GM12878 (cell line): ENCODE results near the gene MB. TPM values are rescaled to one million over a fixed set of nuclear protein-coding genes. Genes with fewer than 3 reads are reported as not detected.

Source experiments
- ATAC-seq: fragments of 200-7000 bp; cut with Tn5 transposase; 3 replicates; pipeline ENCODE4 v1.9.1; 2020; ENCODE audit warnings: mild to moderate bottlenecking, moderate library complexity
- BruUV-seq: library from RNA; stranded (reverse); fragments of 400-500 nt; replicated peaks from 2 replicates; lab custom pipeline; 2021; lab: Mats Ljungman, UMichigan
- CTCF ChIA-PET: fragments of 300-600 bp; sonication (Branson Sonifier 250); formaldehyde crosslinking; extraction: SDS; loops from one replicate; lab custom pipeline; 2021; ENCODE audit warnings: inconsistent platforms; lab: Yijun Ruan, JAX
- POLR2A ChIA-PET: fragments of 350-600 bp; formaldehyde crosslinking; extraction: SDS; loops from one replicate; lab custom pipeline; 2021; ENCODE audit warnings: inconsistent platforms; lab: Charles Lee
- RAD21 ChIA-PET: fragments of 300-600 bp; sonication (Branson Sonifier 250); formaldehyde crosslinking; loops from one replicate; lab custom pipeline; 2023; ENCODE audit warnings: antibody characterized with exemption; ENCODE audit not compliant: unreplicated experiment; lab: Charles Lee
- SMC1A ChIA-PET: fragments of 300-600 bp; sonication (Branson Sonifier 250); formaldehyde crosslinking; loops from one replicate; lab custom pipeline; 2023; ENCODE audit not compliant: unreplicated experiment, uncharacterized antibody; lab: Charles Lee
- DNase-seq: peaks from one replicate; pipeline ENCODE4 v3.0.0-alpha.2; 2011; ENCODE audit warnings: low read depth, low spot score
- FAIRE-seq: peaks from 3 replicates; lab custom pipeline; 2011; peaks lifted over from hg19 to GRCh38; lab: Jason Lieb, UNC
- H2AFZ ChIP-seq: 2 replicates; pipeline ENCODE4 v1.6.0; 2011; ENCODE audit warnings: low read depth, low read length, control low read depth; ENCODE audit not compliant: control insufficient read depth
- H3K27ac ChIP-seq: 2 replicates; pipeline ENCODE4 v1.5.1; 2011; ENCODE audit warnings: control low read depth; ENCODE audit not compliant: control insufficient read depth, insufficient read depth
- H3K27me3 ChIP-seq, 2 experiments: replicated peaks in 1 of 2; 2 replicates each; pipeline versions ENCODE4 v1.6.0 to v1.6.1; 2011; ENCODE audit warnings: low read length in 1 of 2; ENCODE audit not compliant: control insufficient read depth in 2 of 2, insufficient read depth in 2 of 2
- H3K36me3 ChIP-seq, 2 experiments: 2 replicates each; pipeline ENCODE4 v1.5.1; 2011; ENCODE audit warnings: low read length in 1 of 2; ENCODE audit not compliant: control insufficient read depth in 2 of 2, insufficient read depth in 2 of 2
- H3K4me1 ChIP-seq: 2 replicates; pipeline ENCODE4 v1.6.1; 2011; ENCODE audit warnings: mild to moderate bottlenecking, low read length, moderate library complexity, mixed read lengths; ENCODE audit not compliant: control insufficient read depth, insufficient read depth
- H3K4me2 ChIP-seq: 2 replicates; pipeline ENCODE4 v1.6.0; 2011; ENCODE audit warnings: control low read depth; ENCODE audit not compliant: control insufficient read depth, insufficient read depth
- H3K4me3 ChIP-seq: fragments of 200-600 bp; sonication (generic); 2 replicates; pipeline ENCODE4 v1.5.1; 2016
- H3K79me2 ChIP-seq: 2 replicates; pipeline ENCODE4 v1.6.0; 2011; ENCODE audit warnings: low read length; ENCODE audit not compliant: control insufficient read depth, insufficient read depth
- H3K9ac ChIP-seq: 2 replicates; pipeline ENCODE4 v1.8.0; 2011; ENCODE audit warnings: low read length, control low read depth, mixed read lengths; ENCODE audit not compliant: control insufficient read depth, insufficient read depth
- H3K9me3 ChIP-seq: replicated peaks from 3 replicates; pipeline ENCODE4 v1.5.1; 2011; ENCODE audit warnings: mild to moderate bottlenecking, low read length; ENCODE audit not compliant: control insufficient read depth, insufficient read depth
- H4K20me1 ChIP-seq: 2 replicates; pipeline ENCODE4 v1.6.0; 2011; ENCODE audit not compliant: control insufficient read depth, insufficient read depth
- CUX1 ChIP-seq: IDR thresholded peaks from 2 replicates; pipeline ENCODE4 v1.6.1; 2012; ENCODE audit warnings: improper control_type of control experiment, low read depth, low read length; ENCODE audit not compliant: insufficient replicate concordance
- E2F8 ChIP-seq: fragments of 450-650 bp; IDR thresholded peaks from 2 replicates; pipeline ENCODE4 v1.6.1; 2018; ENCODE audit warnings: mild to moderate bottlenecking, low read depth, moderate library complexity; ENCODE audit not compliant: partially characterized antibody
- ESRRA ChIP-seq: IDR thresholded peaks from 2 replicates; pipeline ENCODE4 v1.6.1; 2012; ENCODE audit warnings: mild to moderate bottlenecking, low read length, improper control_type of control experiment
- MAX ChIP-seq: IDR thresholded peaks from 2 replicates; pipeline ENCODE4 v1.6.1; 2012; ENCODE audit warnings: low read depth, low read length, improper control_type of control experiment
- MEF2B ChIP-seq: fragments of 450-650 bp; IDR thresholded peaks from 2 replicates; pipeline ENCODE4 v1.6.1; 2018; ENCODE audit warnings: mild to moderate bottlenecking, moderate library complexity; ENCODE audit not compliant: partially characterized antibody, poor library complexity, severe bottlenecking
- MTA3 ChIP-seq: IDR thresholded peaks from 2 replicates; pipeline ENCODE4 v1.6.1; 2012; ENCODE audit warnings: low read length, inconsistent platforms, borderline replicate concordance
- NFYA ChIP-seq: IDR thresholded peaks from 2 replicates; pipeline ENCODE4 v1.6.1; 2011; ENCODE audit warnings: low read depth, mild to moderate bottlenecking, low read length, improper control_type of control experiment, borderline replicate concordance
- RB1 ChIP-seq: fragments of 450-650 bp; formaldehyde crosslinking; IDR thresholded peaks from 2 replicates; pipeline ENCODE4 v1.6.1; 2017; ENCODE audit warnings: mild to moderate bottlenecking, borderline replicate concordance
- SPI1 ChIP-seq: IDR thresholded peaks from 2 replicates; pipeline ENCODE4 v1.6.1; 2011; ENCODE audit warnings: low read depth, mild to moderate bottlenecking, low read length, moderate library complexity, borderline replicate concordance; ENCODE audit not compliant: insufficient read depth
- TCF3 ChIP-seq: IDR thresholded peaks from 2 replicates; pipeline ENCODE4 v1.6.1; 2012; ENCODE audit warnings: low read depth, mild to moderate bottlenecking, low read length, borderline replicate concordance; ENCODE audit not compliant: insufficient read depth
- ZNF274 ChIP-seq: IDR thresholded peaks from one replicate; pipeline ENCODE4 v1.8.0; 2011; ENCODE audit not compliant: insufficient read length, insufficient read depth
- WGBS: methylation state at CpG from one replicate; pipeline ENCODE4 v1.1.6; 2016; ENCODE audit warnings: low lambda C conversion rate; ENCODE audit not compliant: insufficient replicate concordance, insufficient coverage; ENCODE audit errors: missing lambda C conversion rate; 5-methylcytosine and 5-hydroxymethylcytosine counted together
- in situ Hi-C: fragments of 300-500 bp; cut with MboI; formaldehyde crosslinking; loops from 9 replicates; pipeline ENCODE4 v1.14.3; 2018; ENCODE audit warnings: mixed read lengths
- intact Hi-C: fragments of 100-400 bp; cut with micrococcal nuclease; formaldehyde crosslinking; loops from one replicate; pipeline ENCODE4 v1.14.2; 2022; ENCODE audit not compliant: unreplicated experiment
- polyA plus RNA-seq, 11 experiments: library from polyadenylated mRNA; depleted of rRNA in 4 of 11; unstranded in 6 of 11; stranded (reverse) in 5 of 11; fragments of >200 nt; fragmentation: Nextera tagmentation in 4 of 11; fragmentation: Illumina TruSeq in 1 of 11; extraction: Ambion mirVana in 4 of 11; extraction: Trizol in 1 of 11; gene quantifications; 1 replicate in 1 of 11; 2 replicates in 10 of 11; pipeline versions ENCODE4 v1.2.1 to v1.2.3, GENCODE V29; 2011 to 2016; ENCODE audit warnings: inconsistent platforms in 2 of 11, missing spikeins in 2 of 11, low read depth in 1 of 11
- total RNA-seq, 4 experiments: library from RNA; depleted of rRNA in 3 of 4; stranded (reverse); fragments of >200 nt in 3 of 4; fragmentation: Illumina TruSeq in 1 of 4; extraction: Trizol in 1 of 4; gene quantifications; 2 replicates each; pipeline versions ENCODE4 v1.2.1 to v1.2.3, GENCODE V29; 2013 to 2021

MB gene
- total and polyA plus RNA-seq, 10 of the 15 experiments (the other 5 are each of a cell fraction or from before 2014, with no cell fraction given): 0.09 to 0.41 (median 0.23) TPM; not detected in 3

GRCh38 chr22:35609261-35609660 lies 7.9 kb downstream of the MB start:
- FAIRE-seq (no peak), DNase-seq (no peak), ATAC-seq (no peak)
- WGBS: 51% methylated on average over 9 of the region's 9 CpGs
- Histone ChIP-seq H3K36me3 (no peaks in the 10 kb centered on the region), H3K4me2 (no peak overlapping the region), H2AFZ (no peak overlapping the region), H3K79me2 (no peaks in the 10 kb centered on the region), H3K27ac (no peak overlapping the region), H3K9me3 (no peaks in the 10 kb centered on the region), H3K4me3 (no peak overlapping the region), H4K20me1 (peaks cover 3% of the 10 kb centered on the region; the same call in 1 of the 2 replicates), H3K4me1 (peaks cover 10% of the 10 kb centered on the region; the same call in 1 of the 2 replicates), H3K9ac (no peak overlapping the region), H3K27me3 (peaks cover 2 to 3% of the 10 kb centered on the region in 2 experiments; a peak in 2 of 4 replicates)
- CTCF ChIA-PET: interaction anchor here (0.9 to 1.8 kb wide), 2 partner anchors 10 to 15 kb away, joined by 3 to 6 read pairs; no protein-coding TSS in a partner anchor
- intact Hi-C loops (no loop called here), in situ Hi-C loops (no loop called here)
- POLR2A ChIA-PET: no interaction called here
- RAD21 ChIA-PET: no interaction called here
- SMC1A ChIA-PET: no interaction called here
- no TSS peak for BruUV-seq
- no peak for TF ChIP-seq MEF2B
- TF ChIP-seq MAX: no peak
- TF ChIP-seq E2F8: no peak
- TF ChIP-seq SPI1: no peak
- TF ChIP-seq MTA3: no peak
- TF ChIP-seq TCF3: no peak
- no peak for TF ChIP-seq NFYA
- TF ChIP-seq ZNF274: no peak
- no peak for TF ChIP-seq ESRRA
- no peak for TF ChIP-seq RB1
- no peak for TF ChIP-seq CUX1
